NCI-H187 (cell line): ENCODE measurements around the gene IPP.
"Not testable (repeated sequence)": the region's sequence is repeated elsewhere in the genome, so short reads cannot be mapped to it uniquely, and the experiment has no call there.

ENCODE experiments used
- DNase-seq, 2 experiments: peaks; one replicate each; lab custom pipeline; 2025; lab: John Stamatoyannopoulos, UW

Gene IPP

GRCh38 chr1:45739641-45740156 lies 10.8 kb downstream of the IPP start:
- DNase-seq: not testable (repeated sequence)

DNA sequence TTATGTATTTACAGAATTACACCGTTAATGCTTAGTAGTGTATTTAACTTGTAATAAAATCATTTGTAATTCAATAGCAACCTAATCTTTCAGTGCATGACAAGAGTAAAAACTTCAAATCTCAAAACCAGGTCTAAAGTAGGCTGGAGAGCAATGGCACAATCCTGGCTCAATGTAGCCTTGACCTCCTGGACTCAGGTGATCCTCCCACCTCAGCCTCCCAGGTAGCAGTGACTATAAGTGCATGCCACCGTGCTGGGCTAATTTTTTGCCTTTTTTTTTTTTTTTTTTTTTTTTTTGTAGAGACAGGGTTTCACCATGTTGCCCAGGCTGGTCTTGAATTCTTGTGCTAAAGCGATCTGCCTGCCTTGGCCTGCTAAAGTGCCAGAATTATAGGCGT lies 11.3 kb downstream of the IPP start:
- no peak for DNase-seq

GRCh38 chr1:45730780-45731319 lies 19.6 kb downstream of the IPP start:
- DNase-seq: no peak

- no peak for DNase-seq
These were observed 20.2 kb downstream of the IPP start for GRCh38 chr1:45730075-45730779.

- DNase-seq: not testable (repeated sequence)
These were observed 24.4 kb downstream of the IPP start for GRCh38 chr1:45726007-45726406.

- no peak for DNase-seq
These were observed 27.1 kb downstream of the IPP start for GRCh38 chr1:45723248-45723930.

- DNase-seq: no peak
These were observed 27.6 kb downstream of the IPP start for GRCh38 chr1:45722809-45723208.

GRCh38 chr1:45721207-45721606 lies 29.2 kb downstream of the IPP start:
- DNase-seq: no peak

DNA sequence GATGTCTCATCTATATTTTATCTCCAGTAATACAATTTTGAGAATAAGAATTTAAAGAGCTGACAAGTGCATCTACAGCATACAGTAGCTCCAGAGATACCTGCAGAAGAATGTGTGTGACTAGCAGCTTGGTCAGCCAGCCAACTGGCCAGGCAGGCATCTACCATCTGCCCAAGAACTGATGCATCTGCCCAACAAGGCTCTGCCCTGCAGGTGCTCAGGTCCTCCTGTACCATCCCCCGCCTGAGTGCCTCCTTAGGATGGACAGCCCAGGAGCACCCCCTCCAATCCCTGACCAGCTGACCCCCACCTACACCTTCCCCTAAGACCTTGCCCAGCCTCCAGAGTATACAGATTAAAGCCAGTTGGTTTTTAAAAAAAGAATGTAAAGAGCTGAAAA lies 32.2 kb downstream of the IPP start:
- no peak for DNase-seq

DNA sequence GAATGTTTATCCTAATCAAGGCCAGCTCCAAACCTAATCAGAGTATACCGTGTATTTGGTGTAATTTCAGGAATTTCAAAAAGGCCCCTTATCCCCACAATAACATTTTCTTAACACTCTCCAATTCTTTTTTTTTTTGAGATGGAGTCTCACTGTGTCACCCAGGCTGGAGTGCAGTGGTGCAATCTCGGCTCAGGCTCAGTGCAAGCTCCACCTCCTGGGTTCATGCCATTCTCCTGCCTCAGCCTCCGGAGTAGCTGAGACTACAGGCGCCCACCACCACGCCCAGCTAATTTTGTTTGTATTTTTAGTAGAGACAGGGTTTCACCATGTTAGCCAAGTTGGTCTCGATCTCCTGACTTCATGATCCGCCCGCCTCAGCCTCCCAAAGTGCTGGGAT lies 33.1 kb downstream of the IPP start:
- not testable (repeated sequence) for DNase-seq

GRCh38 chr1:45716700-45717099 lies 33.8 kb downstream of the IPP start:
- no peak for DNase-seq

DNA sequence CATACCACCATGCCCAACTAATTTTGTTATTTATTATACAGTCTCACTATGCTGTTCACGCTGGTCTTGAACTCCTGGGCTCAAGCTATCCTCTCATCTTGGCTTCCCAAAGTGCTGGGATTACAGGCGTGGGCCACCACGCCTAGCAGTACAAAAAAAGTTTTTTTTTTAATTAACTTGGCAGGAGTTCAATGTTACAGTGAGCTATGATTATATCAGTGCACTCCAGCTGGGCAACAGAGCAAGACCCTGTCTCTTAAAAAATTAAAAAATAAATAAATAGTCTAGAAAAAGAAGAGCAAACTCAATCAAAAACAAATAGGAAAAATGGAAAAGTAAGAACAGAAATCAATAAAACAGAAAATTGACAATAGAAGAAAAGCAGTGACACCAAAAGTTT lies 36.7 kb downstream of the IPP start:
- no peak for DNase-seq

DNA sequence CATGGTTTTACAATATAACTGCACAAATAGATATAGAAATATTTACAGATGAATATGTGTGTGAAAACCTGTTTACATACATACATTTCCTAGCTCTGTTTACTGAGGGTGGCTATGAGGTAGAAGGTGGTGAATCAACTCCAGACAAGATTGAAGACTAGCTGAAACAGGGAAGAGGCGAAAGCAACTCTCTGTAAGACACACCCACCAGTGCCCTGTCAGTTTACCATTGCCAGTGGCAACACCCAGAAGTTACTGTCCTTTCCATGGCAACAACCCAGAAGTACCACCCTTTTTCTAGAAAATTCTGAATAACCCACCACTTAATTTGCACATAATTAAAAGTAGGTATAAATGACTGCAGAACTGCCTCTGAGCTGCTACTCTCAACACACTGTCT lies 45.8 kb downstream of the IPP start:
- no peak for DNase-seq

- no peak for DNase-seq
These were observed 55.6 kb downstream of the IPP start for GRCh38 chr1:45694823-45695222.

- DNase-seq: not testable (repeated sequence)
These were observed 56.6 kb downstream of the IPP start for GRCh38 chr1:45693811-45694210.

DNA sequence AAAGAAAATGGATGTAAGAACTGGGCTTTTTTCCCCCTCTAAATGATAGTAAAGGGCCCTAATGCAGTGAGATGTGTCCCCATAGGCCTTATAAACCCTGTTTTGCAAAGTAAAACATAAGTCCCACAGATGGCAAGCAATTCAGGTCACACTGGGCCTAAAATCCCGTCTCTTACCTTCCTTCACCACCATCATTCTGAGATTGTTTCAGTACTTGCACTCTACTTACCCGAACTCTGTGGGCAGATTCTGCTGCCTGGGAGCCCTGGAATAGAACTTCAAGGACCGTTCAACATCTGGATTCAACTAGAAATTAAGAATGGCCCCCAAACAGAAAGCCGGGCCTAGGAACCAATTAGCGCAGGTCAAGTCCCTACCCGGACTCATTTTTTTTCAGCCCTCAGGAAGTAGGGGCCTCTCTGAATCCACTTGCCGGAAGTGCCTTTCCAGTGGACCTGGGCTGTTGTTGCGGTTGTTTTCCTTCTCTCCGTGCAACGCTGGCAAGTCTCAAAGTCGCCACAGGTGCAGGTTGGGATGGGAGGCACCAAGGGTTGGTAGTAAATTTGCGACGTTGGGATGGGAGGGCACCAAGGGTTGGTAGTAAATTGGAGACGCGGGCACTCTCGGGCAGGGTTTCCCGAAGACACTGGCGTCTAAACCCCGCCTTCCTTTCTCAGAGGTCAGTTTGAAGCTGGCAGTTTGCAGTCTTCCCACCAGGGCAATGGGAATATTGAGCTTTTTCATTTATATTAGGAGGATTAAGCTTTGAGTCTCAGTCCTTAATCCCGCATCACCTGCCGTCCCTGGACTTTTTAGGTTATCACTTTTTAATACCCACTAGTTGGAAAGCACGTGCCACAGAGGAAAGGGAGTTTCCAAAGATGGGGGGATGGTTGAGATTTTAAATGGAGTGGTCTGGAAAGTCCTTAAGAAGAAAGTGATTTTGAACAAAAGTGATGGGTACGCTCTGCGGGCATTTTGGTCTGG lies 62.4 kb downstream of the IPP start, which contains the start of gene TMEM69:
Gene TMEM69 (plus strand): TSS at position 428 of the 987 bp plus-strand sequence. CDS start 2,888 bp downstream, outside the sequence.
- DNase-seq: peak; percentile 75 to 85

- peak; percentile 92 to 96 for DNase-seq
These were observed 63.3 kb downstream of the IPP start for GRCh38 chr1:45687014-45687753.

DNA sequence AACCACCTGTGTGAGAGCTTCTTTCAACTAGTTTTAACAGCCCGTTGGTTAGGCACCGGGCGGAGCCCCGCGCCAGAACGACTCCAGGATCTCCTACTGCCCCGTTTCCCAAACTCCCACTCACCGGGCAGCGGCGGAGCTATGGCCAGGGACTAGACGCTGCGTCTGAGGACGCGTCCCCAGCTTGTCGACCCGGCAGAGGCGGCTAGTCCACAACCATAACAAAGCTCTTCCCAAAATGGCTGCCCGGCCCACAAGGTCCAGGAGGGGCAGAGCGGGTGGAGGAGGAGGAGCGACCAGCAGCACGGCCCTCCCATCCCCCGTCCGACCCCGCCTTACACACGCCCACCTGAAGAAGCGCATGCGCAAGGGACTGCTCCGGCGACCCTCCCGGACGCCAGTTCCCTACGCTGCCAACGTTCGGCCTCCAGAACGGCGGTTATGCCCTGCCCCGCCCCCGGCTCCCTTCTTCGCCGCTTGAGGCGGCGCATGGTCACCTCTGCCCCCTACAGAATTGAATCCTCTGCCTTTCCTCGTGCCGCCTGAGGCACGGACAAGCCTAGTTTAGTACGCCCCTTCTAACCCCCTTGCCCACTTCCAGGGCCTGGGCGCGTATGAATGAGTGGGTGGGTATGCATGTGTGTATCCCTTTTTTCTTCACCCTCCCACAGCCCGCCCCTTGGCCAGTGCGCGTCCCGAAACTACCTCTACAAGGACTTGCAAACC lies 64.0 kb downstream of the IPP start, which contains the start of gene GPBP1L1:
Gene GPBP1L1 (minus strand): TSS at position 246 of the 726 bp plus-strand sequence. CDS start 27,446 bp downstream, outside the sequence.
- DNase-seq: peak; percentile 89 to 91

- peak in 1 of 2 experiments; percentile 72 for DNase-seq
These were observed 64.5 kb downstream of the IPP start for GRCh38 chr1:45686015-45686287.

- peak in 1 of 2 experiments; percentile 25 for DNase-seq
These were observed 65.0 kb downstream of the IPP start for GRCh38 chr1:45685308-45686014.
